GM18517 (cell line): ENCODE data around the gene SULF2.
"Not testable (repeated sequence)": the region's sequence is repeated elsewhere in the genome, so short reads cannot be mapped to it uniquely, and the experiment has no call there.

Source experiments
- ATAC-seq: cut with Tn5 transposase; IDR thresholded peaks from one replicate; pipeline ENCODE4 v1.9.1; 2021; ENCODE audit warnings: mild to moderate bottlenecking, moderate library complexity; ENCODE audit not compliant: unreplicated experiment

Gene SULF2

DNA sequence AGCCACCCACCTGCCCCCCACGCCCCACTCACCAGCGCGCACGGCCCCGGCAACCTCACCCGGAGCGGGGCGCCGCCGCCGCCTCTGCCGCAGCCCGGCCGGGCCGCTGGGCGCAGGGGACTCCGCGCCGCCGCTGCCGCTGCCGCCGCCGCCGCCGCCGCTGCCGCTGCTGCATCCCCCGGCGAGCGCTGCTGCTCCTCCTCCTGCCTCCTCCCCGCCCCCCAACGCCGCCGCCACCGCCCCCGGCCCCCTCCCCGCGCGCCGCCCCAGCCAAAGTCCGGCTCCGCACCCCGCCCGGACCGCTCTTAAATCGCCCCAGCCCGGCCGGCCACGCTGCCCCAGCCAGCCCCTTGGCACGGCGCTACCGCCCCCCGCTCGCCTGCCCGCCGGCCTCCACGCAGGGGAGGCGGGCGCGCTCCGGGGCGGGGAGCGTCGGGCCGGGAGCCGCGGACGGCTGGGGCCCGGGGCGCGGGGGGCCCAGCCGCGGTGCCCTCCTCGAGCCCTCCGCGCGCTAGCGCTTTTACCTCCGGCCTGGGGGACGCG is at the start of gene SULF2:
TSS of gene SULF2 (minus strand) at position 171 of the 543 bp plus-strand sequence. CDS start 28,118 bp downstream, outside the sequence.
- ATAC-seq = no peak

DNA sequence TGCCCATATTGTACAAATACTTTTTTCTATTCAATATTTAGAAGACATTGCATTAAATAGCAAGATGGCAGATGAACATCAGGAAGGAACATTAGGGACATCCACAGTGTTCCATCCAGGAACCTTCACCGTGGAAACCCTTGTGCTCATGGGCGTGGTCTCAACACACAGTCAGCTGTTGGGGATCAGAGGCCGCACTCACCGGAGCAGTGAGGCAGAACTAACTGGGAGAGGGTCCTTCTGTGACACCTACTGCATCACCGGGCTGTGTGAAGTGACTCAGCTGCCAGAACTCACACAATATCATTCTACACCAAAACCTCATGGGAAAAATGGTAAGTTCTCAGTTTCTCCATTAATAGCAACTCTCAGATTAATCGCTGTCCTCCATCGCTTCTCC is 46.4 kb upstream of the SULF2 start:
- ATAC-seq = not testable (repeated sequence)

DNA sequence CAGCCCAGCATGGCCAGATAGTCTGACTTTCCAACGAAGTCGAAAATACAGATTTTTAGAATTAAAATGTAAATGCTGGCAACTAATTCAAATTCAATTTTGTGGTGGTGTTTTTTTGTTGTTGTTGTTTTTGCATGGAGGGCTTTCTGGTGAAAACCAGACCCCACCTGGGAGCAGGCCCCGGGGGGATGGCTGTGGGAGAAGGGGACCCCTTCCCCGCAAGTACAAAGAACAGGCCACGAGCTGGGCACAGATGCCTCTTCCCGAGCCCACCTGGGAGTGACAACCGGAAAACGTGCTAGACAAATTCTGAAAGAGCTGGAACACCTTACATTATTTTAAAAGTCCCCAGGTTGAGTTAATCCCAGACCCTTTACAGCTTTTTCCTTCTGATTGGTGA is 41.4 kb upstream of the SULF2 start:
- ATAC-seq = not testable (repeated sequence)

DNA sequence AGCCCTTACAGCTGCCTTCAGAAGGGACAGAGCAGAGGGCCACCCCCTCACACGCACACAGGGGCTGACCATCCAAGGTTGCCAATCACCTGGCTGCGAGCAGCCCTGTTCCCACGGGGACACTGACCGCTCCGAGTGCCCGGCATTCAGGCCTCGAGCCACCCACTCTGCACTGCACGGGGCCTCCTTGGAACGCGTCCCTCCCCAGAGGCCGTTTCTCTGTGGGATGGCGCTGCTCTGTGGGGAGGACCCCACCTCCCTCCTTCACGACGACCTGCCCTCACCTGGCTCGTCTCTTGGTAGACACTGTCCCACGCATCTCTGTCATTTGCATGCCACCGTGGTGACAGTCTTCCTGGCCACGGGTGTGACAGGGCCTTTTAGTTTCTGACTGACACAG is 40.7 kb upstream of the SULF2 start:
- not testable (repeated sequence) for ATAC-seq

DNA sequence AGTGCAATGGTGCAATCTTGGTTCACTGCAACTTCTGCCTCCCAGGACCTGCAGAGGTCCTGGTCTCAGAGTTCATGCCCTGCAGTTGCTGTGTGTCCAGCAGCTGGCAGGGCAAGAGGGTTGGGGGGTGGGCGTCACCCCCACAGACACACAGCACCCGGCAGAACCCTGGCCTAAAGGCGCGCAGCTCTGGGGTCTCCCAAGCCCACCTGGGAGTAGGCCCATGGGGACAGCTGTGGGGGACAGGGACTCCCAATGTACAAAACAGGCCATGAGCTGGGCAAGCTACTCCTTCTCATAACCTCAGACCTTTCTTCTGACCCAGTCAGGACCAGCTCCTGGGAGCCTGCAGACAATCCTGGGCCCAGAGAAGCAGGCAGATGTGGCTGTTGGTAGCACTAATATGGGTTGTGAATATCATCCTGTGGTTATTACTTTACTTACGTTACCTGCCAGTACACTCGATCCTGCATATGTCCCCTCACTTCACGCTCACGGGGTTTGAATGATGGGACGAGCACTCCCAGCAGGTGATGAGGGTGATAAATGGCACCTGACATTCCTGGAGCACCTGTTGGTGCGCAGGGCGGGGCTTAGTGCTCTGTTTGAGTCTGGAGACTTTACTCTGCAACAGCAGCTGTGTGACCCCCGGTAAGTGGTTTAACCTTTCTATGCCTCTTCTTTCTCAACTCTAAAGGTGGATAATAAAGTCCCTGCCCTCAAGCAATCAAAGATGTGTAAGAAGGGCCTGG is 39.9 kb upstream of the SULF2 start:
- no peak for ATAC-seq

DNA sequence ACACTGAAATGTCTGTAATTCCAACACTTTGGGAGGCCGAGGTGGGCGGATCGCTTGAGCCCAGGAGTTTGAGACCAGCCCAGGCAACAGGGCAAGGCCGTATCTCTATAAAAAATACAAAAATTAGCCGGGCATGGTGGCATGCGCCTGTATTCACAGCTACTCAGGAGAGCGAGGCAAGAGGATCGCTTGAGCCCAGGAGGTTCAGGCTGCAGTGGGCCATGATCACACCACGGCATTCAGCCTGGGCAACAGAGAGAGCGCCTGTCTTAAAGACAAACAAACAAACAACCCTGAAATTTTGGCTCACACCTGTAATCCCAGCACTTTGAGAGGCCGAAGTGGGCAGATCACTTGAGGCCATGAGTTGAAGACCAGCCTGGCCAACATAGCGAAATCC is 38.7 kb upstream of the SULF2 start:
- ATAC-seq = not testable (repeated sequence)

DNA sequence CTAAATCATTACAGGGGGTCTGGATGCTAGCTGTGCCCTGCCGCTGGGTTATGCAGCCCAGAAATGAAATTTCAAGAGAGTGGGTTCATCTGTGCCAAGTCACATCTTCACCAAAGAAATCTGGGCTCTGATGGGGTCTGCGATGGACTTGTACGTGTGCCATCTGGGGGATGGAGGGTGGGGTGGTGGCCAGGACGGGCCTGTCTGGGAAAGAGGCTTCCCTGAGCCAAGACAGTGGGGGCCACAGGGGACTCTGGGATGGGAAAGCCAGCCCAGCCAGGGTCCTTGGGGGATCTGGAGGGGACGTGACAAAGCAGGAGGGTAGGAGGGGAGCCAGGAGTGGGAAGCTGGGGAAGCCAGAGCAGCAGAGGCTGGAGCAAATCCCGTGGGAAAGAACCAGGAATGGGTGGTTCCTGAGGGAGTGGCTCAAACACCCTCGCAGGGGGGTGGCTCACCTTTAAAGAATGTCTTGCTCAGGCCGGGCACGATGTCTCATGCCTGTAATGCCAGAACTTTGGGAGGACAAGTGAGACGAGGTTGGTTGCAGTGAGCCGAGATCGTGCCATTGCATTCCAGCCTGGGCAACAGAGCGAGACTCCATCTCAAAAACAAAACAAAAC is 36.3 kb upstream of the SULF2 start:
- ATAC-seq = no peak

DNA sequence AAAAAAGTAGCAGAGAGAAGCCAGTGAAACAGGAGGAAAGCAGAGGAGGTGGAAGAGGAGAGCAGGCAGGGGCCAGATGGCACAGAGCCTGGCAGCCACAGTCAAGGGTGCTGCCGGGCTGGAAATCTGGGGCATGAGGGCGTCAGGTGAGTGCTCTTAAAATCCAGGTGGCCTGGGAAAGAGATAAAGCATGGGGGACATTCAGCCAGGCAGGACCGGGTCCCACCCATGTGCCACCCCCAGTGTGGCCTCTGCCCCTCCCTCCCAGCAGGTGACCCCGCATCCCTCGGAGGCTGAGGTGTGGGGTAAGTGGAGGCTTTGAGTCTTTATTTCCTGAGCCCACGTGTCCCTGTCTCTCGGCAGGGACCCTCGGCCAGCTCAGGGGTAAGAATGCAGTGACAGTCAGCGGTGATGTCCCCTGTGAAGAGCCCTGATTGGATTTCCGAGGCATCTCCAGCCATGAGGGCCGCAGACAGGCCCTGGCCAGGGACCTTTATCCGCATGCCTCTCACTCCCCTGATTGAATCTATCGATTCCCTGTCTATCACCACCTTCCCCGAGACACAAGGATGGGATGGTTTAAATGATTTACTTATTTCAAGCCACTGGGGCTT is 33.8 kb upstream of the SULF2 start:
- no peak for ATAC-seq

DNA sequence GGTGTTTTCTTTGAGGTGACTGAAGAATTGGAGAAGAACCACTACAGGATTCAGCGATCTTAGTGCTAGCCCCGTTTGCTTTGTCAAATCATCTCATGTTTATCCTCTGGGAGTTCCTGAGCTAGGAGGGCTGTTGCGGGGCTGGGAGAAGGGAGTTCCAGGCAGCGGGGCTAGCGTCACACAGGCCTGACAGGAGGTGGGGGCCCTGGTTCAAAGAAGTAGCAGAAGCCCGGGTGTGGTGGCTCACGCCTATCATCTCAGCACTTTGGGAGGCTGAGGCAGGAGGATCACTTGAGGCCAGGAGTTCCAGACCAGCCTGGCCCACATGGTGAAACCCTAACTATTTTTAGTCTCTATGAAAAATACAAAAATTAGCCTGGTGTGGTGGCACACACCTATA is 33.2 kb upstream of the SULF2 start:
- no peak for ATAC-seq

DNA sequence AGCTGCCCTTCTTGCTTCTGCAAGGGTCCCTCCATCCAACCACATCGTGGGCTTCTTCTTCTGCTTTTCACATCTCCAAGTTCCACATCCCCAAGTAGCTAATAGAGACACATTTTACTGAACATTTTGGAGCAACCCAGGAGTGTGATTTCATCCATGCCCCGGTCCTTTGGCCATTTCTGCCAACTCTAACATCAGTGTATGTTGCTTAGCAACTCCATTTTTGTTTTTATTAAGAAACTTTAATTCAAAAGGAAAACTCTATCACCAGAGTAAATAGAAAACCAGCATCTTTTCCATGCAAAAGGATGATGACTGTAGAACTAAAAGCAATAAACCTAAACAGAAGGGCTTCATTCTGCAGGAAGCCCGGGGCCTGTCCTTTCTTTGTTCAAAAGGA is 32.7 kb upstream of the SULF2 start:
- ATAC-seq = no peak

DNA sequence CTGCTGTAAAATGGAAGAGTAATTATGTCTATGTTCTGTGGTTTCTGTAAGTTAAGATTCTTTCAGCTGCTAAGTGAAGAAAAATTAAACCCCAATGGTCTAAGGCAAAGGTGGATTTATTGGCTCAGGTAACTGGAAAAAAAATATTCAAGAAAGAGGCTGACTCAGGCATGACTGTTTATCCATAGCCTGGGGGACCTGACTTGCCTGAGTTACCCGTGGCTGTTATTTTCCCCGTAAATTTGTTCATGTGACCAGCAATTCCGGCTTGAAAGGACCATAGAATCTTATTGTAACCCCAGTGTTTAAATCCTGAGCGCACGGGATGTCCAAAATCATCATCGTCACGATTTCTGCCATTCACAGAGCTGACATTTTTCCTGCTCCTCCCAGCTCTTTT is 32.3 kb upstream of the SULF2 start:
- ATAC-seq = no peak

DNA sequence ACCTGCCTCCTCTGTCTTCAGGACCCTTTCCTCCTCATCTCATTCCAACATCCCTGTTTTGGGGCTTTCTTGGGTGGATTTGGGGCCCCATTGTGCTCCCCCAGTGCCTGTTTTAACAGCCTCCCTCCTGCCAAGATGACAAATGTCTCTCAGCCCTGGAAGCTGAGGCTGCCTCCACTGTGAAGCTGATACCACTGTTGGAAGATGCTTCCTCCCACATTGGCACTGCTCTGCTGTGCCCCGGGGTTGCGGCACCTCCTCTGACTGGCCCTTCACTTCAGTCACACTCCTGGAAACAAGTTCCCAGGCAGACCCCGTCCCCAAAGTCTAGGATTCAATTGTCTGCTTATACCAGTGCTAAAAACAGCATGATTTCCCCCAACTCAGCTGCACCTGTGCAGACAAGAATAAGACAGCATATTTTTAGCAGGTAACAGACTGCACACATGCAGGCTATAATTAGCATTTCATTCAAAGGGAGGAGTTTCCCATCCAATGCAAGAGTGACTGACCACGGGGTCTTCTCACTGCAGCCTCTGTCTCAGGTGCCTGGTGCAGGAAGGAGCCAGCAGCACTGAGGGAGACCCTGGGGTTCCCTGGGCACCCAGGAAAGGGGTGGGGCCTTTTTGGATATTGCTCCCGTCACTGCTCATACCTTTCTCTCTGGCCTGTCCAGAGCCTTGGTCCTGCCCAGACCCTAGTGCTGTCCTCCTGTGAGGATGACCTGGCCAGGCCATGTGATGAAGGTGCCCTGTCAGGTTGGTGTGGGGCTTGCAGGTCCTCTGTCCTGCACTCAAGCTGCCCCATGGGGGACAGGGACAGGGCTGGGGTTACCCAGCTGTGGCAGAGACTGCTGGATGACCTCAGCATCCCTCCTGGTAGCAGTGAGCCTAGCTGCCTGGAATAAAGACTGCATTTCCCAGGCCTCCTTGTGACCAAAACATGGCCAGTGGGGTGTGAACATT is 31.5 kb upstream of the SULF2 start:
- no peak for ATAC-seq

DNA sequence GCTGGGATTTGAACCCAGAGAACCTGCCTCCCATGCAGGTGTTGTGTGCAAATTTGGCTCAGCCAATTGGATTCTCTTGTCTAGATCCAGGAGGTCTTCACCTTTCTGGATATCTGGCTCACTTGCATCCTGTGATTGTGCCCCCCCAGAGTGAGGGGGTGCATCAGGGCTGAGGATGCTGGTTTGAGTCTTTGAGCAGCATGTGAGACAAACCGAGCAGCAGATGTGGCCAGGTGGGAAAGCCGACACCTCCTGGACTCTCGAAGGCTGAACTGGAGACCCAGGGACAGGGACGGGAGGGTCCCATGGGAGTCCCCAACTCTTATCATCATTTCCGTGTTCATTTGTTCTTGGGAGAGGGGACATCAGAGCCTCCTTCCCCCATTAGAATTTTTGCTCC is 30.6 kb upstream of the SULF2 start:
- no peak for ATAC-seq

DNA sequence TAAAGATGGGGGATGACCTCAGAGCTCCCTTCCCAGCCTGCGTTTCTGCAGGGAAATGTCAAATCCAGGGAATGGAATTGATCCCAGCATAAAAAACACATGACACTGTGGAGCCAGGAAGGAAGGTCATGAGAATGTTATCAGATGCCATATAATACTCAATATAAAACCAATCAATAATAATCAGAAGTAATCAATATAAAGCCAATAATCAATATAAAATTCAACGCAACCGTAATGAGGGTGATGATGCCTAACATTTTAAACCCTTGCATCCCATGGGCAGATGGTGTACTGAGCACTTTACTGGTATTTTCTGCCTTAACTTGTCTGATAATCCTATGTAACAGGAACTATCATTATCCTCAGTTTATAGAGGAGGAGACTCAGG is 30.1 kb upstream of the SULF2 start:
- no peak for ATAC-seq

DNA sequence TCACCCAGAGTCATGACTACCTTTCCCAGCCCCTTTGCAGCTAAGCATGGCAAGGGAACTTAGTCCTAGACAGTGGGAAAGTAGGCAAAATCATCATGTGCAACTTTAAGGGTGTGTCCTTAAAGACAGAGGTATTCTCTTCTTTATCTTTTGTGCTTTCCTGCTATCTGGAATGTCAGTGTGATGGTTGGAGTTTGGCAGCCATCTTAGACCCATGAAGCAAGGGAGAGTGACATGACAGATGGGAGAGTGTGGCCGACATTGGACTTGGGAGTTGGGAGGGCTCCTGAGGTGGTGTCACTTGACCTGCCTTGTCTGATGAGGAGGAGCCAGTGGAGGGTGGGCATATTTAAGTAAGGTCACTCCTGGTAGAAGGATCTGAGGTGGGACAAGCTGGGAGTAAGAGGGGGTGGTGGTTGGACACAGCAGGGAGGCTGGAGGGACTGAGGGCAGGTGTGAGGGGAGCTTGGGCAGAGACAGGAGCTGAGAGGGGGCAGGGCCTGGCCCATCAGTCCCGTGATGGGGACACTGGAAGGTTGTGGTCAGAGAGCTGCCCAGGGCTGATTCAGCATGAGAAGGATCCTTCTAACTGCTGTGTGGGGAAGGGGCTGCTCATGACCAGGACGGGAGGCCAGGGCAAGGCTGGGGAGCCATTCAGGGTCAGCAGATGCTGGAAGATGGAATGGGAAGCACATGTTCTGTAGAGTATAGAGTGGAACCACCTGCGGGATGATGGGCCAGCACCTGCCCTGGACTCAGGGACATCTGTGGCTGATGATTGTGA is 29.5 kb upstream of the SULF2 start:
- ATAC-seq = no peak

DNA sequence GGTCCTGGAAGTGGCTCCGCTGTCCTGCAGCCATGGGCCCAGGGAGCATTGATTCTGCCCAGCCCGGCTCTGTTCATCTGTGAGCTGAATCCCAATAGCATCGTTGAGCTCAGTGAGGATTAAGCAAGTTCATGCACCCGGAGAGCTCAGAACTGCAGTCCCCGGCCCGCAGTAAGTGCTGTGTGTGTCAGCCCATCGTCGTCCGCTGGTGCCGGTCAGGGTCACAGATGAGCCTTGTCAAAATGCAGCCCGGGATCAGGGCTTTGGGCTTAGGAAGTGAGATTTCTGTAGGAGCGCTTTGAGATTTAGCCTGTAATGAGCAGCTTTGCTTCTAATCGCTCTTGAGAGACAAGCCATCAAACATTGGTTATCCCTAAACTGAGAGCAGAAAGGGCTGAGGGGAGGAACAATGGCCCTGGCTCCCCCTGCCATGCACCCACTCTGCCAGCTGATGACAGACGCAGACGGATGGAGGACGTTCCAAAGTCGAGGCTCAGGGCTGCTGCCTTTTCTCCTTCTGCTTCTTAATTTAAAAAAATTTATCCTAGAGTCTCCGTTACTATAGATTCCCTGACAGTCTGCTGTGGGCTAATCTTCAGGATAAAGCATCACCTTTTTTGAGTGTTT is 25.6 kb upstream of the SULF2 start:
- ATAC-seq = no peak

DNA sequence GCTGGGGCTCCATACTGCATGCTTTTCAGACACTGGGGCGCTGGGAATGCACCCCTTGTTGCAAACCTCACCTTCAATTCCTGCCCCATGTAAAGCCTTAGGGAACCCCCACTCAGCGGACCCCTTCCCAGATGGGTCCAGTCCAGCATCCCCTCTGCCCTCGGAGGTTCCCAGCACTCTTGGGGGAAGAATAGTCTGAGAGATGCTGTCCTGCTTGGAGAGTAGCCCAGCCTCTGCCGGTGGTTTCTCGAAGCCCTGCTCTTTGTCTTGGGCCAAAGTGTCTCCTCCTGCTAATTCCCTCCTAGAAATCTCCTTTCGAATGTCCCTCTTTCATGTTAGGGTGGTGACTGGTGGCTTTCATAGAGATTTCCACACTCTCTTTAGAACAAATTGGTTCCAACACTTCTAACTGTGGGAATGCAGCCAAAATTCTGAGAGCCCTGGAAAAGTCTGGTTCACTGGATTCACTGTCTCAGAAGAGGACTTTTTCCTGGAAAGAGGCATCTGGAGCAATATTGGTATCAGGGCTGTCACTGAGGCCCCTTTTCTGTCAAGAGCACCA is 24.9 kb upstream of the SULF2 start:
- ATAC-seq = no peak

DNA sequence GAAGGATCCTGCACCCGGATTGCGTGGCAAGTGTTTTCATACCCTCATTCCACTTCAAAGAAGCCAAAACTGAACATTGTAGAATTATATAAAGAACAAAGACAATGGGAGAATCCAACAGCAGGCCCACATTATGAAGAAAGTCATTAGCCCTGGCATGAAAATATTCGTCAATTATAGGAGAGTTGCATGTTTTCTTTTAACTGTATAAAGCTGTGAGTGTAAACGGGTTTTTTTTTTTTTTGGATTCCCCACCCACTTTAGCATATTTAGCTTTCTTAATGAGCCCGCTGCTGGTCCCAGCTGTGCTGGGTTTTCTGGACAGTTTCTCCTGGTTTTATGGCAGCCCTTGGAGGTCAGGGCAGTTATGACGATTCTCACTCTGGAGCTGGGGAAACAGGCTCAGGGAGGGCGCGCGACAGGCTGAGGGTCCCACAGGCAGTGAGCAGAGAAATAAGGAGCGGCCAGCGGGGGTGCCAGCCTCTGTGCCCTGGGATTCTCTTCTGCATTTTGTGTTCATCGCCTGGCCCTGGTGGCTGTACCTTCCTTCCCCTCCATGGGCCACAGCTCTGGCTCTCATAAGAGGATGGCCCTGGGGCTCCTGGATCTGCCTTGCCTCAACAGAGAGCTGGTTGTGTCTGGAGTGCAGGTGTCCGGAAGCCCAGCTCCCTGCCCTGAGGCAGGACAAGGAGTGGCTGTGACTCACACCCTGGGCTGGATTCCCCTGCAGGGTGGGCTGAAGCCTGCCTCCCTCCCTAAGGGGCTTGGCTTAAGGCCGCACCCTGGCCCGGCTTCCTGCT is 24.1 kb upstream of the SULF2 start:
- ATAC-seq = no peak
